ENCODE data around the gene TMPRSS3.
A peak's percentile ranks its signal among the peaks of the same experiment; 100 is the strongest.

TMPRSS3 gene

GRCh38 chr21:42395905-42396651 is at the start of gene TMPRSS3:
TMPRSS3 (minus strand) TSS chr21:42396052; CDS start chr21:42395417, 635 bp downstream.
- DNase-seq = peak in 3 of 51 donors; percentile 5 to 10 (median 9)

- no peak for DNase-seq
These were observed 49.5 kb upstream of the TMPRSS3 start for GRCh38 chr21:42445311-42445710.

GRCh38 chr21:42444745-42445059 is 48.9 kb upstream of the TMPRSS3 start:
- DNase-seq = no peak

- no peak for DNase-seq
These were observed 48.3 kb upstream of the TMPRSS3 start for GRCh38 chr21:42443876-42444744.

GRCh38 chr21:42443181-42443785 is 47.4 kb upstream of the TMPRSS3 start:
- DNase-seq = no peak

GRCh38 chr21:42441963-42442362 is 46.1 kb upstream of the TMPRSS3 start:
- no peak for DNase-seq

- DNase-seq = peak in 4 of 51 donors; percentile 6 to 16 (median 8)
These were observed 44.4 kb upstream of the TMPRSS3 start for GRCh38 chr21:42440187-42440792.

GRCh38 chr21:42439284-42440186 is 43.7 kb upstream of the TMPRSS3 start:
- no peak for DNase-seq

- no peak for DNase-seq
These were observed 42.7 kb upstream of the TMPRSS3 start for GRCh38 chr21:42438316-42439205.

- DNase-seq = no peak
These were observed 41.9 kb upstream of the TMPRSS3 start for GRCh38 chr21:42437786-42438185.

- DNase-seq = no peak
These were observed 41.1 kb upstream of the TMPRSS3 start for GRCh38 chr21:42436914-42437313.

- DNase-seq = no peak
These were observed 40.0 kb upstream of the TMPRSS3 start for GRCh38 chr21:42435833-42436232.

GRCh38 chr21:42435401-42435800 is 39.5 kb upstream of the TMPRSS3 start:
- DNase-seq = no peak

- no peak for DNase-seq
These were observed 39.0 kb upstream of the TMPRSS3 start for GRCh38 chr21:42434884-42435283.

GRCh38 chr21:42433946-42434551 is 38.2 kb upstream of the TMPRSS3 start:
- DNase-seq = no peak

GRCh38 chr21:42432695-42433094 is 36.8 kb upstream of the TMPRSS3 start:
- no peak for DNase-seq

- DNase-seq = no peak
These were observed 35.3 kb upstream of the TMPRSS3 start for GRCh38 chr21:42431196-42431595.

GRCh38 chr21:42430521-42430920 is 34.7 kb upstream of the TMPRSS3 start:
- no peak for DNase-seq

- no peak for DNase-seq
These were observed 34.0 kb upstream of the TMPRSS3 start for GRCh38 chr21:42429856-42430255.

Measured in hypothalamus (tissue), 51 donors.